Measurements from ENCODE around the gene ATP8B4. TPM values are rescaled to one million over a fixed set of nuclear protein-coding genes. Genes with fewer than 3 reads are reported as not detected.
"Not testable (repeated sequence)": the region's sequence is repeated elsewhere in the genome, so short reads cannot be mapped to it uniquely, and the experiment has no call there.

The ATP8B4 gene
- total and polyA plus RNA-seq, 2 donors (not counting 3 experiments of a cell fraction or from before 2014, with no cell fraction given) = not detected

DNA sequence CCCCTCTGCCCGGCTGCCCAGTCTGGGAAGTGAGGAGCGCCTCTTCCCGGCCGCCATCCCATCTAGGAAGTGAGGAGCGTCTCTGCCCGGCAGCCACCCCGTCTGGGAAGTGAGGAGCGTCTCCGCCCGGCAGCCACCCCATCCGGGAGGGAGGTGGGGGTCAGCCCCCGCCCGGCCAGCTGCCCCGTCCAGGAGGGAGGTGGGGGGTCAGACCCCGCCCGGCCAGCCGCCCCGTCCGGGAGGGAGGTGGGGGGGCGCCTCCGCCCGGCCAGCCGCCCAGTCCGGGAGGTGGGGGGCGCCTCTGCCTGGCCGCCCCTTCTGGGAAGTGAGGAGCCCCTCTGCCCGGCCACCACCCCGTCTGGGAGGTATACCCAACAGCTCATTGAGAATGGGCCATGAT, 39.2 kb upstream of the ATP8B4 start:
- BruUV-seq (replicated peaks); H3K9ac ChIP-seq (replicated peaks; ENCODE audit: extremely low read depth, insufficient read depth, low read length); DNase-seq (ENCODE audit: low read depth, low spot score); FAIRE-seq; H3K9me3 ChIP-seq (replicated peaks; ENCODE audit: control insufficient read depth, insufficient read depth, low read length); intact Hi-C loops (cut with micrococcal nuclease); H3K27ac ChIP-seq (ENCODE audit: insufficient read depth, low read depth, low read length); POLR2A ChIA-PET; H3K4me2 ChIP-seq (ENCODE audit: insufficient read depth, low read length); H3K4me3 ChIP-seq (replicated peaks in 1 of 3; ENCODE audit: insufficient read depth in 1 of 3, low read depth in 1 of 3, low read length in 3 of 3); H3K27me3 ChIP-seq (ENCODE audit: control insufficient read depth in 2 of 2, insufficient read depth in 2 of 2, low read length in 2 of 2); H2AFZ ChIP-seq (ENCODE audit: low read depth, low read length); dilution Hi-C loops (cut with MboI; ENCODE audit: extremely low pct_ligation_motif_present, low sequenced_read_pairs); H3K4me1 ChIP-seq (ENCODE audit: control insufficient read depth, extremely low read depth, insufficient read depth, low read length); H3K9me1 ChIP-seq (replicated peaks; ENCODE audit: control insufficient read depth, extremely low read depth, insufficient read depth, low read length); H4K20me1 ChIP-seq (replicated peaks; ENCODE audit: control insufficient read depth, extremely low read depth, insufficient read depth, low read length); H3K79me2 ChIP-seq (ENCODE audit: control insufficient read depth, insufficient read depth, low read length); H3K36me3 ChIP-seq (ENCODE audit: control insufficient read depth in 2 of 2, extremely low read depth in 1 of 2, insufficient read depth in 2 of 2, low read length in 2 of 2): not testable (repeated sequence)
- CTCF ChIA-PET = interaction anchor here (1.7 kb wide), 1 partner anchor 13 kb away, joined by 10 read pairs; no protein-coding TSS in a partner anchor

DNA sequence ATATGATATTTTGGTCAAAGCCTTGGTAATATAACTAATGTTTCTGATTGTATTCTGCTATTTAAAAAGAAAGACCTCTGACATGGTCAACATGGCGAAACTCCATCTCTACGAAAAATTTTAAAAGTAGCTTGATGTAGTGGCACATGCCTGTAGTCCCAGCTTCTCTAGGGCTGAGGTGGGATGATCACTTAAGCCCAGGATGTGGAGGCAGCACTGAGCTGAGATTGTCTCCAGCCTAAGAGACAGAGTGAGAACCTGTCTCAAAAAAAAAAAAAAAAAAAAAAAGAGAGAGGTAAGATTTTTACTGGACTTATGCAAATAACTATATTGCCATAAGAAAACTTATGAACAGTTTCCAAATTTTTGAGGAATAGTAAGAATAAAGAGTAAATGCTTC, 32.4 kb upstream of the ATP8B4 start:
- dilution Hi-C loops (cut with MboI; ENCODE audit: extremely low pct_ligation_motif_present, low sequenced_read_pairs) (no loop called here), intact Hi-C loops (cut with micrococcal nuclease) (no loop called here)
- Histone ChIP-seq H2AFZ (ENCODE audit: low read depth, low read length) (no peak overlapping the region), H3K27ac (ENCODE audit: insufficient read depth, low read depth, low read length) (no peak overlapping the region), H3K27me3 (ENCODE audit: control insufficient read depth in 2 of 2, insufficient read depth in 2 of 2, low read length in 2 of 2) (no peaks in the 10 kb centered on the region), H3K9me1 (replicated peaks; ENCODE audit: control insufficient read depth, extremely low read depth, insufficient read depth, low read length) (no peaks in the 10 kb centered on the region), H4K20me1 (replicated peaks; ENCODE audit: control insufficient read depth, extremely low read depth, insufficient read depth, low read length) (no peaks in the 10 kb centered on the region), H3K4me1 (ENCODE audit: control insufficient read depth, extremely low read depth, insufficient read depth, low read length) (no peaks in the 10 kb centered on the region), H3K9ac (replicated peaks; ENCODE audit: extremely low read depth, insufficient read depth, low read length) (no peak overlapping the region), H3K4me2 (ENCODE audit: insufficient read depth, low read length) (no peak overlapping the region), H3K36me3 (ENCODE audit: control insufficient read depth in 2 of 2, extremely low read depth in 1 of 2, insufficient read depth in 2 of 2, low read length in 2 of 2) (no peaks in the 10 kb centered on the region), H3K79me2 (ENCODE audit: control insufficient read depth, insufficient read depth, low read length) (no peaks in the 10 kb centered on the region), H3K4me3 (replicated peaks in 1 of 3; ENCODE audit: insufficient read depth in 1 of 3, low read depth in 1 of 3, low read length in 3 of 3) (no peak overlapping the region), H3K9me3 (replicated peaks; ENCODE audit: control insufficient read depth, insufficient read depth, low read length) (no peaks in the 10 kb centered on the region)
- FAIRE-seq = no peak
- CTCF ChIA-PET = interaction anchor here (0.6 to 1.3 kb wide), 4 partner anchors 12 to 1701 kb away, joined by 3 to 8 read pairs (median 4); no protein-coding TSS in a partner anchor
- POLR2A ChIA-PET = interaction anchor here (0.7 kb wide), 1 partner anchor 676 kb away, joined by 11 read pairs; no protein-coding TSS in a partner anchor
- no TSS peak for BruUV-seq (replicated peaks)
- TF ChIP-seq POLR2A (IDR thresholded peaks at IDR 0.05; ENCODE audit: low read depth, low read length) (no peak), JUN (IDR thresholded peaks at IDR 0.05; ENCODE audit: borderline replicate concordance, insufficient read depth, insufficient read length, low read depth) (no peak), FOS (IDR thresholded peaks at IDR 0.05; ENCODE audit: borderline replicate concordance, insufficient read depth, low read length) (no peak), MYC (IDR thresholded peaks at IDR 0.05; ENCODE audit: low read depth, low read length) (no peak), POLR2AphosphoS5 (IDR thresholded peaks at IDR 0.05; ENCODE audit: insufficient read depth, low read depth, low read length) (no peak), EZH2 (IDR thresholded peaks at IDR 0.05; ENCODE audit: borderline replicate concordance, low read depth, low read length, severe bottlenecking) (no peak), GATA2 (IDR thresholded peaks at IDR 0.05; ENCODE audit: insufficient read depth, insufficient read length, low read depth, low read length) (no peak)
- TF ChIP-seq, protein P1, sequence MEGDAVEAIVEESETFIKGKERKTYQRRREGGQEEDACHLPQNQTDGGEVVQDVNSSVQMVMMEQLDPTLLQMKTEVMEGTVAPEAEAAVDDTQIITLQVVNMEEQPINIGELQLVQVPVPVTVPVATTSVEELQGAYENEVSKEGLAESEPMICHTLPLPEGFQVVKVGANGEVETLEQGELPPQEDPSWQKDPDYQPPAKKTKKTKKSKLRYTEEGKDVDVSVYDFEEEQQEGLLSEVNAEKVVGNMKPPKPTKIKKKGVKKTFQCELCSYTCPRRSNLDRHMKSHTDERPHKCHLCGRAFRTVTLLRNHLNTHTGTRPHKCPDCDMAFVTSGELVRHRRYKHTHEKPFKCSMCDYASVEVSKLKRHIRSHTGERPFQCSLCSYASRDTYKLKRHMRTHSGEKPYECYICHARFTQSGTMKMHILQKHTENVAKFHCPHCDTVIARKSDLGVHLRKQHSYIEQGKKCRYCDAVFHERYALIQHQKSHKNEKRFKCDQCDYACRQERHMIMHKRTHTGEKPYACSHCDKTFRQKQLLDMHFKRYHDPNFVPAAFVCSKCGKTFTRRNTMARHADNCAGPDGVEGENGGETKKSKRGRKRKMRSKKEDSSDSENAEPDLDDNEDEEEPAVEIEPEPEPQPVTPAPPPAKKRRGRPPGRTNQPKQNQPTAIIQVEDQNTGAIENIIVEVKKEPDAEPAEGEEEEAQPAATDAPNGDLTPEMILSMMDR (IDR thresholded peaks at IDR 0.05; ENCODE audit: extremely low read depth in 1 of 2, insufficient read depth in 1 of 2, low read depth in 1 of 2, low read length in 2 of 2) = no peak
- TF ChIP-seq, protein P2, sequence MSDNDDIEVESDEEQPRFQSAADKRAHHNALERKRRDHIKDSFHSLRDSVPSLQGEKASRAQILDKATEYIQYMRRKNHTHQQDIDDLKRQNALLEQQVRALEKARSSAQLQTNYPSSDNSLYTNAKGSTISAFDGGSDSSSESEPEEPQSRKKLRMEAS (IDR thresholded peaks at IDR 0.05; ENCODE audit: insufficient read depth, insufficient read length) = no peak
- no peak for DNase-seq (ENCODE audit: low read depth, low spot score)

Data from endothelial cell of umbilical vein (primary cell).